H1 (cell line): ENCODE results near the gene TAS1R3. TPM values are rescaled to one million over a fixed set of nuclear protein-coding genes. Genes with fewer than 3 reads are reported as not detected.

Experiments
- ATF3 ChIP-seq: IDR thresholded peaks from 2 replicates; pipeline ENCODE4 v1.6.1; 2011; ENCODE audit warnings: low read depth, mild to moderate bottlenecking, low read length; ENCODE audit not compliant: insufficient read depth
- CHD7 ChIP-seq: fragments of 300-600 bp; sonication (generic); IDR thresholded peaks from 2 replicates; pipeline ENCODE4 v1.7.1; 2012; ENCODE audit warnings: low read length, moderate library complexity, mild to moderate bottlenecking, inconsistent platforms; ENCODE audit not compliant: insufficient replicate concordance
- GABPA ChIP-seq: IDR thresholded peaks from 2 replicates; pipeline ENCODE4 v1.6.1; 2011; ENCODE audit warnings: mild to moderate bottlenecking, low read length, moderate library complexity, borderline replicate concordance; ENCODE audit not compliant: insufficient read depth
- HDAC2 ChIP-seq, 2 experiments: fragments of 300-600 bp in 1 of 2; sonication (generic) in 1 of 2; IDR thresholded peaks; 2 replicates each; pipeline ENCODE4 v1.6.1; 2011 to 2012; ENCODE audit warnings: low read depth in 2 of 2, low read length in 2 of 2, mild to moderate bottlenecking in 2 of 2, moderate library complexity in 2 of 2, borderline replicate concordance in 1 of 2, inconsistent platforms in 1 of 2
- MAX ChIP-seq: IDR thresholded peaks from 2 replicates; pipeline ENCODE4 v1.6.1; 2012; ENCODE audit warnings: inconsistent platforms
- POLR2A ChIP-seq, 2 experiments: IDR thresholded peaks; 1 replicate in 1 of 2; 2 replicates in 1 of 2; pipeline ENCODE4 v1.6.1; 2011; ENCODE audit warnings: low read depth in 2 of 2, low read length in 2 of 2, mild to moderate bottlenecking in 2 of 2; ENCODE audit errors: control extremely low read depth in 1 of 2
- POLR2AphosphoS5 ChIP-seq: IDR thresholded peaks from 2 replicates; pipeline ENCODE4 v1.6.1; 2011; ENCODE audit warnings: low read depth, low read length
- RXRA ChIP-seq: IDR thresholded peaks from 2 replicates; pipeline ENCODE4 v1.6.1; 2011; ENCODE audit warnings: low read depth, mild to moderate bottlenecking, low read length, moderate library complexity; ENCODE audit not compliant: insufficient read depth
- SIRT6 ChIP-seq: IDR thresholded peaks from one replicate; pipeline ENCODE4 v1.7.1; 2012; ENCODE audit warnings: low read length, inconsistent platforms
- SP1 ChIP-seq: IDR thresholded peaks from 2 replicates; pipeline ENCODE4 v1.6.1; 2011; ENCODE audit warnings: low read depth, low read length
- TAF1 ChIP-seq: IDR thresholded peaks from 2 replicates; pipeline ENCODE4 v1.6.1; 2011; ENCODE audit warnings: mild to moderate bottlenecking, low read depth, low read length
- YY1 ChIP-seq: IDR thresholded peaks from 2 replicates; pipeline ENCODE4 v1.6.1; 2011; ENCODE audit warnings: low read depth, mild to moderate bottlenecking, low read length
- polyA plus RNA-seq, 7 experiments: library from polyadenylated mRNA; depleted of rRNA in 3 of 7; stranded (reverse) in 5 of 7; unstranded in 2 of 7; fragments of >200 nt in 5 of 7; fragments of 200-250 nt in 2 of 7; gene quantifications; 1 replicate in 5 of 7; 2 replicates in 1 of 7; 4 replicates in 1 of 7; pipeline versions ENCODE4 v1.2.1 to v1.2.3, GENCODE V29; 2011 to 2013; ENCODE audit warnings: missing spikeins in 2 of 7, mixed read lengths in 2 of 7
- total RNA-seq: library from RNA; stranded (reverse); fragmentation: NEBNext Ultra II Directional; extraction: Animal tissue kit (Norgen Biotek cat#: 25700); gene quantifications from 2 replicates; pipeline ENCODE4 v1.2.1, GENCODE V29; 2021

TAS1R3 gene
- total and polyA plus RNA-seq, 2 of the 8 experiments (the other 6 are each of a cell fraction or from before 2014, with no cell fraction given), result 0.03 to 0.19 TPM

GRCh38 chr1:1346501-1346890, 15.4 kb downstream of the TAS1R3 start (continued):
- TF ChIP-seq CHD7 (no peak), RXRA (no peak), SIRT6 (no peak), POLR2A (IDR thresholded peaks at IDR 0.05; ENCODE audit: control extremely low read depth in 1 of 2, low read depth in 2 of 2, low read length in 2 of 2) (no peak), POLR2AphosphoS5 (no peak), SP1 (no peak), MAX (no peak), HDAC2 (IDR thresholded peaks at IDR 0.05; ENCODE audit: borderline replicate concordance in 1 of 2, low read depth in 2 of 2, low read length in 2 of 2) (no peak), YY1 (no peak), ATF3 (no peak), TAF1 (no peak), GABPA (no peak)
